GM21619 (cell line): Measurements from ENCODE around the gene KANK3.

Source experiments
- ATAC-seq: cut with Tn5 transposase; IDR thresholded peaks from one replicate; pipeline ENCODE4 v1.9.1; 2021; ENCODE audit not compliant: unreplicated experiment

Gene KANK3

DNA sequence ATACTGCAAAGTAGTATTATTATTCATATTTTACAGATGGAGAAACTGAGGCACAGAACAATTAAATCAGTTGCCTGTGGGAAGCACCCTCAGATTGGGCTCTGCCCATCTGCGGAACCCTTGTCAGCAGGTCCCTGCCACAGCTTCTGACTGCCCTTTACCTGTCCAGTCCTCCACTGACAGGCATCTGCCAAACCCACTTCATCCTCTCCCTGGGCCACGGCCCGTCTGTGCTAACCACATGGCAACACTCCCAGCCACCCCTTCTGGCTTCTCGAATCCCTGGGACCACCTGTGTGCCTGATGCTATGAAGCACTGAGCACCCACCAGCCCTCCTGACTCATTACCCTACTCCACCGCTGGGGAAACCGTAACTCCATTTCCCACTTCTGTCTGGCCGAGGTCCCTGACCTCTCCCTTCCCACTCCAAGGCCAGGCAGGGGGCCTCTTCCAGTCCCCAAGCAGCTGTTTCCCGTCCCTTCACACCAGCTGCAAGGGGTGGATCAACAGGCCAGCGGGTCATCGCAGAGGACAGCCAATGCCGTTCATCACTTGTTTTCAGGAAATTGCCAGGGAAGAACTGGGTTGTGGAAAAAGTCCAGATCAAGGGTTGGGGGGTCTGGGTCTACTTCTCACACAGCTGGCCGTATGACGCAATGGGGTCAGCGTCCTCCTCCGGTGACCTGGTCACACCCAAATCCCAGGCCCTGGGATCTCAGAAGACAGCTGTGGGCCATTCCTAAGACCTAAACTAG, 2.5 kb downstream of the KANK3 start:
- ATAC-seq: no peak

DNA sequence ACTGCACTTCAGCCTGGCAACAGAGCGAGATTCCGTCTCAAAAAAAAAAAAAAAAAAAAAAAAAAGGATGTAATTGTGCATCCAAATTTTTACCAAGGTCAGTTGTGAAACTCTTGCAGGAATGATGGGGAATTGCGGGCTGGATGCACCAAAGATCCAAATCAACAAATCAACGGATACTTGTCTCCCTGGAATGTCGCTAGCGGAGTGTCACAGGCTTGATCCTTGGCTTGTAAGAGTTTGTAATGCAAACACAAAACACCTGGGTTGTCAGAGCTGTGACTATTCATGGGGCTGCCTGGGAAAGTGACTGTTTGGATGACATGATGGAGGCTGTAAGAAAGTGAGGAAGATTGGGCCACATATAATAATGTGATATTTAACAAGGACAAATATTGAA, 4.2 kb downstream of the KANK3 start:
- ATAC-seq: no peak

DNA sequence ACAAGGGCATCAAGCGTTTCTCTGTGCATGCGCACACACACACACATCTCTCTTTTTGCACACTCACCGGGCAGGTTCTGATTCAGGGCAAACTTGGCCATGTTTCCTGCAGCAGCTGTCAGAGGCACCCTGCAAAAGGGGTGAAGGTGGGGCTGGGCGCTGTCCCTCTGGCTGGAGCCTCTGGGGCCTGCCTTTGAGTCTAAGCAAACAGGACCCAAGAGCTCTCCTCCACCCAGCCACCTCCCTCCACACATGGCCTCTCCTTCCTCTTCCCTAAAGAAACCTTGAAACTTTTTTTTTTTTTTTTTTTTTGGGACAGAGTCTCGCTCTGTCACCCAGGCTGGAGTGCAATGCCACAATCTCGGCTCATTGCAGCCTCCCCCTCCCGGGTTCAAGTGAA, 5.3 kb downstream of the KANK3 start:
- no peak for ATAC-seq

DNA sequence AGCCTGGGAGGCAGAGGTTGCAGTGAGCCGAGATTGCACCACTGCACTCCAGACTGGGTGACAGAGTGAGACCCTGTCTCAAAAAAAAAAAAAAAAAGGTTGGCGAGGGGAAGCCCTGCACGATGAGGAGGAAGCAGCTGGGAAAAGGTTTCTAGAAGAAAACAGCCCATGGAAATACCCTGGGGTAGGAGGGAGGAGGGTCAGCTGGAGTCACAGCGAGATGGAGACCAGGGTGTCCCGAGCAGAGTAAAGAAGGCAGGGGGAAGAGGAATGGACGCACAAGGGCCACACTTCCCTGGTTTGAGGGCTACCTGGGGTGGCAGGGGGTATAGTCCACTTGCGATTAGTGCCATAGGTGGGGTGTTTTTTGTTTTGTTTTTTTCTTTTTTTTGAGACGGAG, 6.4 kb downstream of the KANK3 start:
- ATAC-seq: no peak

DNA sequence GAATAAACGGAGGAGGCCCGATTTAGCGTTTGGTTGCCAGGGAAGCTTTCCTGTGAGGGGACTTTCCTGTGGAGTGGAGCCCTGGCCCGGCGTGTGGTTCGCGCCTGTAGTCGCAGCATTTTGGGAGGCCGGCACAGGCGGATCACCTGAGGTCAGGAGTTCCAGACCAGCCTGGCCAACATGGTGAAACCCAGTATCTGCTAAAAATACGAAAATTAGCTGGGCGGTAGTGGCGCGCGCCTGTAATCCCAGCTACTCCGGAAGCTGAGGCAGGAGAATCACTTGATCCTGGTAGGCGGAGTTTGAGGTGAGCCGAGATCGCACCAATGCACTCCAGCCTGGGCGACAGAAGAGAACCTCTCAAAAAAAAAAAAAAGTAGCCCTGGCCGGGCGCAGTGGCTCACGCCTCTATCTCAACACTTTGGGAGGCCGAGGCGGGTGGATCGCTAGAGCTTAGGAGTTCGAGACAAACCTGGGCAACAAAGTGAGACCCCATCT, 6.9 kb downstream of the KANK3 start:
- no peak for ATAC-seq

DNA sequence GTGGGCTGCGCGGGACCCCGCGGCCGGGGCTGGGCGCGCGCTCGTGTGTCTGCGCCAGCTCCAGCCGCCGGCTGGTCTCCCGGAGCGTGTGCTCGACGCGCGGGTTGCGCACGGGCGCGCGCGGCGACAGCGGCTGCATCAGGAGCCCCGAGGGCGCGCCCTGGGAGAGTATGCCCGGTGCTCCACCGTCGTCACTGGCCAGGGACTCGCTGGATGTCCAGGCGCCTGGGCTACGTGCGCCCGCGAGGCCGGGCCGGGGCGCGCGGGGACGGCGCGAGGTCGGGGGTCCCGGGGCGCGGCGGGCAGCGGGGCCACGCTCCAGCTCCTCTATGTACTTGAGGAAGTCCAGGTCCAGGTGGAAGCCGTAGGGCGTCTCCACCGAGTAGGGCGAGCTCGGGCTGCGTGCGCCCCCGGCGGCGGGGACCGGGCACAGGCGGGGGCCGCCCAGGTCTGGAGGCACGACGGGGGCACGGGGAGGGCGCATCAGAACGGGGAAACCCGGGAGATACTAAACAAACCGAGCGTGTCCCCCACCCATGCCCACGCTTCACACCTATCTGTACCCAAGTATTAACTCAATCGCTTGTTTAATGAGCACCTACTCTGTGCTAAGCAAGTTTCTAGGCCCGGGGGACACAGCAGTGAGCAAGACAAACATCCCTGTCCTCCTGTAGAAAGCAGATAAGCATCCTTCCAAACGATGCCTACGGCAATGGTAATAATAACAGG, 7.6 kb downstream of the KANK3 start:
- no peak for ATAC-seq

DNA sequence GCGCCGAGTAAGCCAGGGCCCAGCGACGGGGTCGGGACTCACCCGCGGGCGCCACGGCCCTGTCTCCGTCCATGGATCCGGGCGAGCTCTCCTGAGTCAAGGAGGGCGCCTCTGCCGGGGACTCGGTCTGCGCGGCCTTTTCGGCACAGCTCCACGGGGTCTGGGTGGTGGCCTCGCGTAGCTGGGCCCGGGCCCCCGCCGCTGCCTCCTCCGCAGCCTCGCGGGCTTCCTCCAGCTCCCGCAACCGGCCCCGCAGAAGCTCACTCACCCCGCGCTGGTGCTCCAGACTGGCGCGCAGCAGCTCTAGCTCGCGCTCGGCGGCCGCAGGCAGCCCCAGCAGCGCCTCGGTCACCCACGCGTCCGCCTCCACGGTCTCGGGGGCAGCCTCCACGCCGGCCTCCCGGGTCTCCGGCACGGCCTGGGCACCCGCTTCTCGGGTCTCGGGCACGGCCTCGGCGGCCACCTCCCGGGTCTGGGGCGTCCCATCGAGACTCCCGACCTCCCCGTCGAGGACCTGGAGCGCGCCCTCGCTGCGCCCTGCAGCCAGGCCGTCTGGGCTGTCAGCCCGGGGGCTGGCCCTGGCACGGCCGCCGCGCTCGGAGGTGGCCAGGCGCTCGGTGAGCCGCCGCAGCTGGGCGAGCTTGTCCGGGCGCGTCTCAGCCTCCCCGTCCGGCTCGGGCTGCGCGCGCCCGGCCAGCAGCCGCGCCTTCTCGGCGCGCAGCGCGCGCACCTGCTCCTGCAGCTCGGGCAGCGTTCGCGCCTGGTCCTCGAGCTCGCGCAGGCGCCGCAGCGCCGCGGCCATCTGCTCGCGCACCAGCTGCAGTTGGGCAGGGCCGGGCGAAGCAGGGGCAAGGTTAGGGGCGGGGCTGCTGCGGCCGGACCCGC, 8.4 kb downstream of the KANK3 start:
- ATAC-seq: no peak

DNA sequence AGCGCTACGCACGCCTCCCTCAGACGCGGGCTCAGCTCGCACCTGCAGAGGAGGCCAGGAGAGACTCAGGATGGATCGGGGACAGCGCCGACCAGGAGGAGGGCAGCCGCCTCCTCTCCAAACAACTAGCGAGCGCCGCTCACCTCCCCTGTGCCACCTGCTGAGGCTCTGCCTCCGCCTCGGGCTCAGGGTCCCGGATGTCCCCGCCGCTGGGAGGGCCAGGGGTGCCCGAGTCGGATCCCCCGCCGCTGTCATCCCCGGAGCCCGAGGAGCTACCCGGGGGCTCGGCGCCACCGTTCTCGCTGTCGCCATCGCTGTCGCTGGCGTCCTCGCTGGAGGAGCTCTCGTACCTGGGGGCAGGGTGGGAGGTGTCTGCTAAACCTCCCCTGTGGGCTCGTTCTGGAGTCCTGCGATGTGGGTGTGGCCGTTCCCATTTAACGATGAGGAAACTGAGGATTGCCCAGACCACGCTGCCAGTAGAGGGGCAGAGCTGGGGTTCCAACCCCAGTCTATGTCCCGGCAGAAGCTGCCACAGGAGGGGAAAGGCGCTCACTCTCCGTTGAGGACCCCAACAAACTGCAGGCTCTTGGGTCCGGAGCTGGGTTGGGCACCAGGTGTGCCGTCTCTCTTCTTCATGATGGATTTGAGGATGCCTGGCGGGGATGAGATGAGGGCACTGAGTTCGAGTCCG, 9.2 kb downstream of the KANK3 start:
- no peak for ATAC-seq

DNA sequence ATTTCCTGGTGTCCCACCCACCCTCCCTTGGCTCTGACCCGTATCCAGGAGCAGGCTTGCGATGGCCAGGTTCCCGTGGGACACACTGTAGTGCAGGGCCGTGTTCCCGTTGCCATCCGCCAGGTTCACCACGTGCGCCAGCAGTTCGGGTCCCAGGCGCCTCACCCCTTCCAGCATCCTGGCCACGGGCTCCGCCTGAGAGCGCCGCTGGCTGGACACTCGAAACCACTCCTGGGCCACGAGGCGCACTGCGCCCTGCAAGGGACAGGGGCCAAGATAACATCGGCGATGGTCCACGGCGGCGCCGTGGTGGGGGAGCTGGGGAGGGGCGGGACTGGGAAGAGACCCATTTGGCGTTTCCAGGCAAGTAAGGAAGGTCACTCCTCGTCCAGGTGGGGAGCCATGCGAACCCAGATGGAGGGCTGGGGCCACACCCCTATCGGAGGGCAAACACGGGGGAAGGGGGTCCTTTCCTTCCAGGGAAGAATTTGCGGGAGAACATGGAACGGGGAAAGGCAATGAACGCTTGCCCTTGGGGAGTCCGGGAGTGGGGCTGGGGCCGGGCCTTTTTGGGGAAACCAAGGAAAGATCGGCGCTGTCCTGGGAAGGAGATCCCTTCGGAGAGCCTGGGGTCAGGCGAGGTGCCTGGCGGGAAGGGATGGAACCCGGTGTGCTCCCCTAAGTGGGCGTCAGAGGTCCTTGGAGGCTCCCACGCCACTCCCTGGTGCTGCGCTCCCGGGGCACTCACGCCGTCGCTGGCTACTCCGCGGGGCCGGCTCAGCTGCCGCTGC, 9.9 kb downstream of the KANK3 start:
- no peak for ATAC-seq

DNA sequence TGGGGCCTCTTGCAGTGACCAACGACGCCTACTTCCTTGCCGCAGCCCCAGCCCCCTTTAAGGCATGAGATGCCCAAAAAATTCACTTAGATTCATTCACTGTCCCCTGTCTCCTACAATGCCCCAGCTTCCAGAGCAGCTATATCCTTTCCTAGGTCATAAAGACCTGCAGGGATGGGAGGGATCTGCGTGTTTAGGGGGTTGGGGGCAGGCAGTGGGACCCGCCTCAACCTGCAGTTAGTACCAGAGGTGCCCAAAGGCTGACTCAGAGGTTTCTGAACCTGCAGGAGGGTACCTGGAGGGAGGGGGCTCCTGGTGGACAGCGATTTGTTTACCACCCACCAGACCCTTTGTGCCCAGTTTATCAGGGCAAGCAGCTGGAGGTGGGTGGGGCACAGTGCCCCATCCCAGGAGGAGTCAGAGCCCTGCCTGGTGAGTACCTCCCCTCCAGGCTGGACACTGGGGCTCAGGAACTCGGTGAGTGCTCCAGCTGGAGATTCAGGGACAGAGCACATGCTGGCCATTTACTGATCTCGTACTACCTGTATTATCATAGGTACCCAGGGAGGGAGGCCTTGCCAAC, 11.7 kb downstream of the KANK3 start:
- ATAC-seq: no peak

DNA sequence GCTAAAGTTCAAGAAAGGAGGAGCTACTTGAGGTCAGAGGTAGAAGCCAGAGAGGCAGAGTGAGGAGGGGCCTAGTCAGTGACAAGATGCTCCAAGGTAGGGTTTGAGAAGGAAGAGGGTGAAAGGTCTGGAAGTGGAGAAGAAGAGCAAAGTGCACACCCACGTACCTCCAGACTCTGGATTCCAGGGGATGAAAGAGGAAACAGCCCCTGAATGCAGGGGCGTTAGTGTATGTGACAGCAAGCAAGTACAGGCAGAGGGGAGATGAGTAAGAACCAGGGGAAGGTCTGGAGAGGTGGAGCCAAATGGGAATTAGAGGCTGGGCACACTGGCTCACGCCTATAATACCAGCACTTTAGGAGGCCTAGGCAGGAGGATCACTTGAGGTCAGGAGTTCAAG, 13.1 kb downstream of the KANK3 start:
- no peak for ATAC-seq

DNA sequence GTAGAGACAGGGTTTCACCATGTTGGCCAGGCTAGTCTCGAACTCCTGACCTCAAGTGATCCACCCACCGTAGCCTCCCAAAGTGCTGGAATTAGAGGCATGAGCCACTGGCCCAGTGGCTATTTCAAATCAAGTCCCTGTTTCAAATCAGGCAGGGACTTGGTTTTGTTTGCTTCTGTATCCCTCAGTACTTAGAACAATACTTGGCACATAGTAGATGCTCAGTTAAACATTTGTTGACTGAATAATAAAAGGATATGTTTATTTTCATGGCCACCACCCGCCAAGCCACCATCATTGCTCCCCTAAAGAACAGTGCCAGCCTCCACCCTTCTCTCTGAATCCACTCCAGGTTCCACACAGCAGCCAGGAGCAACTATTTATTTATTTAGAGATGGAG, 17.6 kb downstream of the KANK3 start:
- no peak for ATAC-seq

DNA sequence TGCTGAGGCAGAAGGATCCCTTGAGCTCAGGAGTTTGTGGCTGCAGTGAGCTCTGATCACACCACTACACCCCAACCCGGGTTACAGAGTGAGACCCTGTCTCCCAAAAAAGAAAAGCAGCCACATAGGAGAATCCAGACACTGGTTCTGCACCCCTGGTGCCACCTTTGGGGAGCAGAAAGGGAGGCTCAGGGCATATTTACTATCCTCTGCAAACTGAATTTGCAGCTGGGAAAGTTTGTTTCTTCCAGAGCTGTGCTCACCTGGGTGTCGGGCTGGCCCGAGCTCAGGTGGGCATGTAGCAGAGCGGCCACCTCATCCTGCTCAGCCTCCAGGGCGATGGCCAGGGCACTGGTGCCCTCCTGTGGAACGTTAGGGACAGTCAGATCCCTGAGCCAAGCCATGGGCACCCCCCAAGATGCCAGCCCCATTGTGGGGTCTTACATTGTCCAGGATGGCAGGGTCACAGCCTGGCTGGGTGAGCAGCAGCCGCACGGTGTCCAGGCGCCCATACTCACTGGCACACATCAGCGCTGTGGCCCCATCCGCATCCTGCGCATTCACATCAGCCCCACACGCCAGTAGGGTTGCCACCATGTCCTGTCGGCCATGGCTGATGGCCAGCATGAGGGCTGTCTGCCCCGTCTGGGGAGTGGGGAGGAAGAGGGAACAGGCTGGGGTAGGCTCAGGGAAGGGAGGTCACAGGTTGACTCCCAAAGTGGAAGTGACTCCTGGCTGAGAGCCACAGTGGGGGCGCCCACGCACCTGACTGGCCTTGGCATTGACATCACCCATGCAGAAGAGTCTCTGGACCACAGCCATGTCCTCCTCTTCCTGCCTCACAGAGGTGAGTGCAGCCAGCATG, 18.6 kb downstream of the KANK3 start:
- ATAC-seq: no peak

DNA sequence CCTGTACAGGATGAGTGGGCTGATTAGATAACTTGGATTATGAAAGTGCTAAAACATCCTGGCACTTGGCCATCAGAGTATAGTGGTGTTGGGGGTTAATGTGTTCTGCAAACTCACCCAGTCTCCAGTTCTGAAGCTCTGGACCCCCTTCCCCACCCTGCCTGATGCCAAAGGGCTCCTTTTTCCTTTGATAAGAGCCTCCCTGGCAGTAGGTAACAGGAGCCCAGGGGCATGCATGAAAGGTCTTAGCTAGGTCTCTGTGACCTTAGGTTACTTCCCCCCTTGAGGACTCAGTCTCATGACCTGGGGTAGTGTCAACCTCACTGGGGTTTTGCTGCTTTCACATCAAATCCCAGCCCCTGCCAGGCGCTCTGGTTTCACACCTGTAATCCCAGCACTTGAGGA, 19.3 kb downstream of the KANK3 start:
- ATAC-seq: no peak

DNA sequence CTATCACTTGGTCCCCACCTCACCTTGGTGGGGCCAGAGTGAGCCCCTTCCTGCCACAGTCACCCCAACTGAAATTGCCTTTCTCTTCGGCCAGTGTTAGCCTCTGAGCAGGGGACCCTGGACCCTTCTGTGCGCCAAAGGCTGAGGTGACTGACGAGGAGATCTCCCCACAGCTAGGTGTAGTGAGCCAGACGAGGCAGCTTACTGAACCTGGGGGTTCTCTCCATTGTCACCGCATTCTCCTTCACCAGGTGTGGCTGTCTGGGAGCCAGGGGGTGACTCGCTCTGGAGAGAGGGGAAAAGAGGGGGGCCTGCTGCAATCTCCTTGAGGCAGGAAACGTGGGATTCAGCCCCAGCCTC, 20.4 kb downstream of the KANK3 start:
- ATAC-seq: no peak

DNA sequence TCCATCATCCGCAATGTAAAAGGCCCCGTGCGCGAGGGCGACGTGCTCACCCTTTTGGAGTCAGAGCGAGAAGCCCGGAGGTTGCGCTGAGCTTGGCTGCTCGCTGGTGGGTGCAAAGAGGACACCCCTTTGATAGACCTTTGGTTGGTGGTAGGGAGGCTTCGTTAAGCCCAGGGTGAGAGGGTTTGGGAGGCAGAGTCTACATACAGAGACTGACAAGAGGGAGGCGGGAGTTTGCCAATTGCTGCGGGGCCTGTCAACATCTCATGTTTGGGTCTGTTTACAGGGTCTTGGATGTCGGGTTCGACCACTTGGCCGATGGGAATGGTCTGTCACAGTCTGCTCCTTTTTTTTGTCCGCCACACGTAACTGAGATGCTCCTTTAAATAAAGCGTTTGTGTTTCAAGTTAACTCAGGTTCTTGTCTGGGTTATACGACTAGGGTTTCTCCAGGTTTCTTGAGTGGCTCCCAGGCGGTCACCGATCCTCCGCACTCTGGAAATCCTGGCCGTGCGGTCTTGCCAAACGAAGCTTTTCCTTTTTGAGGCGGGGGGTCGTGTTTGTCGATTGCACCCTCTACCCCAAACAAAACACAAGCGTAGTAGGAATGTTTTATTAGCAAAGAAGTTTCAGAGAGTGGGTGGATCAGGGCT, 20.9 kb downstream of the KANK3 start:
- no peak for ATAC-seq

DNA sequence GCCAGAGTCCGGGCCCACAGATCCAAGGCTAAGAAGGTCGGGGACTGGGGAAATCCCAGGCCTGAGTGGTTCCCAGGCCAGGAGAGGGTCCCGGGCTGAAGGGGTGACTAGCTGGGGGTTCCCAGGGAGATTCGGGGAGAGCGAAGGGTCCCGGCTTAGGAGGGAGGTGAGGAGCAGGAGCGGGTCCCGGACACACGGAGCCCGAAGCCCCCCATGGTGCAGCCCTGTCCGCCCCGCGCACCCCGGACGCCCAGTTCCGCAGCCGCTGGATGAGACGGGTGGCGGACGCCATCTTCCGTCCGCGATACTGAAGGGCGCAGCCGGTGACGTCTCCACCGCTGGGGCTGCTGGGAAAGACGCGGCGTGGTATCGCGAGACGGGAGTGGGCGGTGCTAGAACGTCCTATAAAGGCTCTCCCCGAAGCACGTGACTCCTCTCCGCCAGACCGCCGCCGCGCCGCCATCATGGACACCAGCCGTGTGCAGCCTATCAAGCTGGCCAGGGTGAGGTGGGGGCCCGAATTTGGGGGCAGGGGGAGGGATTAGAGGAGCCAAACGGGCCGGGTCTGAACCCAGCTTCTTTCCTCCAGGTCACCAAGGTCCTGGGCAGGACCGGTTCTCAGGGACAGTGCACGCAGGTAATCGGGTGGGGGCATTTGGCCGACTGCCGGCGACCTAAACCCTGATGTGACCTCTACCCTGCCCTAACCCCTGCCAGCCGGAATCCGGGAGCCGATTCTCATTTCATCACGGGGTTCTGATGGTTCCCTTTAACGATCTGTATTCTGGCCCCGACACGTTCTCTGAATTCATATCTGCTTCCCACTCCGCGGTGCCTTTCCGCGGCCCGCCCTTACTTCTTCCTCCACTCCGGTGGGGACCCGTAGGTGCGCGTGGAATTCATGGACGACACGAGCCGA, 21.7 kb downstream of the KANK3 start, which contains the start of the genes NDUFA7 and RPS28:
Gene NDUFA7 (minus strand): TSS at position 309 of the 919 bp plus-strand sequence. CDS start 17 bp downstream, at position 292.
Gene RPS28 (plus strand): TSS at position 430 of the 919 bp plus-strand sequence. CDS start 35 bp downstream, at position 465.
- peak; percentile 91 for ATAC-seq
